Gastroesophageal sphincter (tissue), 3 donors: ENCODE data around the gene LACTBL1.

Source experiments
- CTCF ChIP-seq, 4 experiments: fragments of 200-600 bp in 2 of 4; fragments of 450-650 bp in 2 of 4; sonication (generic) in 1 of 4; IDR thresholded peaks; one replicate each; pipeline ENCODE4 v1.5.1; 2017 to 2019; ENCODE audit warnings: antibody characterized with exemption in 4 of 4, mild to moderate bottlenecking in 2 of 4, moderate library complexity in 2 of 4
- POLR2A ChIP-seq, 2 donors: fragments of 450-650 bp; IDR thresholded peaks; one replicate each; pipeline ENCODE4 v1.6.1; 2017; ENCODE audit warnings: antibody characterized with exemption in 2 of 2, mild to moderate bottlenecking in 2 of 2, moderate library complexity in 1 of 2
- POLR2AphosphoS5 ChIP-seq: sonication (generic); formaldehyde crosslinking; IDR thresholded peaks from one replicate; pipeline ENCODE4 v1.6.1; 2017; ENCODE audit warnings: antibody characterized with exemption

- TF ChIP-seq CTCF (IDR thresholded peaks at IDR 0.05) (no peak), POLR2A (IDR thresholded peaks at IDR 0.05) (no peak), POLR2AphosphoS5 (no peak)
Measured at GRCh38 chr1:22936681-22937080, 36.0 kb downstream of the LACTBL1 start.
